Measurements from ENCODE around the gene PIGT.

The PIGT gene

GRCh38 chr20:45415822-45416637 lies at the start of gene PIGT:
TSS of gene PIGT (plus strand) at chr20:45416141. CDS start at chr20:45416157, 16 bp downstream.
- DNase-seq (ENCODE audit: low read depth in 2 of 2), result peak; percentile 39

GRCh38 chr20:45366192-45366591 lies 49.7 kb upstream of the PIGT start:
- no peak for DNase-seq (ENCODE audit: low read depth in 2 of 2)

GRCh38 chr20:45366631-45367030 lies 49.3 kb upstream of the PIGT start:
- no peak for DNase-seq (ENCODE audit: low read depth in 2 of 2)

DNA sequence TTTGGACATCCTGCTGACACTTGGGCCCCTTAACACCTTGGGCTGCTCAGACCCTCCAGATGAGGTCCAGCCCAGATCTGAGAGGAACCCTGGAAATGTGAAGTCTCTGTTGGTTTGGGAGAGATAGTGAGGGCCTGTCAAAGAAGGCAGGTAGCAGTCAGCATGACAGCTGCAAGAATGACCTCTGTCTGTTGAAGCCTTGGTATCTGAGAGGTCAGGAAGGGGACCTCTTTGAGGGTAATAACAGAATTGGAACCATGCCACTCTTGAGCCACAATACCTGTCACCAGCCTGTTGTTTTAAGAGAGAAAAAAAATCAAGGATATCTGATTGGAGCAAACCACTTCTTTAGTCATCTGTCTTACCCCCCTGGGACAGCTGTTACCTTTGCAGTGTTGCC lies 48.8 kb upstream of the PIGT start:
- DNase-seq (ENCODE audit: low read depth in 2 of 2), result no peak

DNA sequence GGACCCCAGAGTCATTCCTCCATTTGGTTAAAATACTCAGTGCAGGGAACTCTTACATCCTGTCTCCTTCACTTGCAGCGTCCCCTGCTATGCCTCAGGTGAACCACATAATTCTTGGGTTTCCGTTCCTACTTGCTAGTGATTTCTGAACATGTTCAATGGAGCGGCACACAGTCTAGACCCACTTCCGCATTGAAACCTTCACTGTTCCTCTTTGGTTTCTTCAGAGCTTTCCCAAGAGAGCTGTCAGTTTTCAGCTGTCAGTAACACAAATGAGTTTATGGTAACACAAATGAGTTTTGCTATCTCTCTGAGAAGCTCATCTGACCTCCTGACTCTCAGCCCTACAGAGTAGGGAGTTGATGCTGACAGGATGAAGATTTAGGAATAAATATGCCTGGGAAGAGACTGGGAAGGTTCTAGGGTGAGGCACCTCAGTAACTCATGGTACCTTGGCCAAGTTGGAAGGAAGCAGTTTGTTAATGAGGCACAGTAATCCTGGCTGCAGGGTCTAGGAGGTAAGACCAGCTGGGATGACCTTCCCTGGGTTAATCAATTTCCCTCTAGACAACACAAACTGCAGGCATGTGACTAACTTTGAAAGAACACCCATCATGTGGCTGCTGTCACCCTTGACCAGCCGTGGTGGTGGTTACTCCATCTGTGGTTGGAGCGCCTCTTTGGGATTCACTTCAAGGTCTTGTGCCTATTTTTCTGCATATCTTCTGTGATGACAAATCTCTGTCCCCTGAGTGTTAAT lies 47.5 kb upstream of the PIGT start:
- DNase-seq (ENCODE audit: low read depth in 2 of 2), result no peak

DNA sequence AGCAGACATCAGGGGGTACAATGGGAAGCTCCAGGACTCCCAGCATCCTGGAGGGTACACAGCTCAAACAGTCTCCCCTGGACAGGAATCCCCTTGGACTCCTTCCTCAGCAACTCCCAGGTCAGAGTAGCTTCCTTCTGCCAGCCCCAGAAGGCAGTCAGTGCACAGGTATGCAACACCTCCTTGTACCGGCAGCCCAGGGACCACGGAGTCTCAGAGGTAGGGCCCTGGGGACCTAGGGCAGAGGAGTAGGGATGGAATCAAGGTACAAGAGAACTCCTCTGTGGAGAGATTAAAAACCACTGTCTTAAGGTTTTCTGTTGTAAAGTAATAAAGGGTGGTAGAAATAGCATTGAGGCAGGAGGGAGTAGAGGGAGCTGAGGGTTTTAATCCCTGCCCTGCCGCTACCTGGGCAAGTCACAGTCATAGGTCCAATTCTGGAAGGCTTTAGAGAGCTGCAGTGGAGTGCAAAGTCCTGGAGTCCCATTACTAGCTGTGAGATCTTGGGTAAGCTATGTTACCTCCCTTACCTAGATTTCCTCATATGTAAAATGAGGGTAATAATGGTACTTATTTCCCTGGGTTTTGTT lies 45.3 kb upstream of the PIGT start:
- no peak for DNase-seq (ENCODE audit: low read depth in 2 of 2)

GRCh38 chr20:45372241-45372640 lies 43.7 kb upstream of the PIGT start:
- no peak for DNase-seq (ENCODE audit: low read depth in 2 of 2)

GRCh38 chr20:45372646-45373352 lies 43.1 kb upstream of the PIGT start:
- DNase-seq (ENCODE audit: low read depth in 2 of 2), result no peak

DNA sequence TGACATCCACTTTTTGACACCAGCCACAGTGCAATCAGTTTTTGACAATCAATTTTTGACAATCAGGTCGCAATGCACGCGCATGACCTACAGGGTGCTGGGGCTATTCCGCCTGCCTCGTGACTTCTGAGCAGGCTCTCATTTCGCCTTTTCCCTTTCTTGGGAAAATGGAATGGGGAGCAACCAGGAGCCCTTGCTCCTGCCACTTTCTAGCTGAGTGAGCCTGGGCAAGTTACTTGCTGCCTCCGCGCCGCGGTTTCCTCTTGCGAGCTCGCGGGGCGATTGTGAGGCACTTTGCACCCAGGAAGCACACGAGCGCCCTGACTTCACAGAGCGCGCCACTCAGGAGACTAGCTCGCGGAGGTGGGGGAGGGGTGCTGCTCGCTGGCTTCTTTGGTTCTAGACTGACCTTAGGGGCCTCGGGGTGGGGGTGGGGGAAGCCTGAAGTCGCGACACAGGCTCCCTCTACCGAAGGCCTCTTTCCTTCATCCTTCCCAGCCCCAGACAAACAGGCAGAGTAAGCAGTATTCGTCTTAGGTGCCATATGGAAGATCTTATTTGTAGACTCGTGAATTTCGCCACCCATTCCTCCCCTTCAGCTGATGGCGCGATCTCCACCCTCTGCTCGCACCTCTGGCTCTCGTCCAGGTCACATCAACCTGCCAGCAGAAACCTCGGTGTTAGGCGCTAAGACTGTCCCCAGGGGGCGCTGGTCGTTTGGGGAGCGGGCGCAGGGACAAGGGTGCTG lies 42.4 kb upstream of the PIGT start:
- DNase-seq (ENCODE audit: low read depth in 2 of 2), result peak; percentile 33 to 36

DNA sequence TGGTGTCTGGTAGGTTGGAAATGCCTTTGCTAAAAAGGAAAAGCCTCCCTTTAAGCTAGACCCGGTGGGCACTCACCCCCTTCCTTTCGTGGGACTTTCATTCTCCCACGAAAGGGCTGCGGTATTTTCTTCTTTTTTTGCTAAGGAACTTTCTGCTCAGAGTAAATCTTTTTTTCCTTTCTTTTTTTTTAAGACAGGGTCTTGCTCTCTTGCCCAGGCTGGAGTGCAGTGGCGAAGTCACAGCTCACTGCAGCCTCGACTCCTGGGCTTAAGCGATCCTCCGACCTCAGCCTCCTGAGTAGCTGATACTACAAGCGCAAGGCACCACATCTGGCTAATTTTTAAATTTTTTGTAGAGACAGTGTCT lies 41.9 kb upstream of the PIGT start:
- DNase-seq (ENCODE audit: low read depth in 2 of 2), result no peak

DNA sequence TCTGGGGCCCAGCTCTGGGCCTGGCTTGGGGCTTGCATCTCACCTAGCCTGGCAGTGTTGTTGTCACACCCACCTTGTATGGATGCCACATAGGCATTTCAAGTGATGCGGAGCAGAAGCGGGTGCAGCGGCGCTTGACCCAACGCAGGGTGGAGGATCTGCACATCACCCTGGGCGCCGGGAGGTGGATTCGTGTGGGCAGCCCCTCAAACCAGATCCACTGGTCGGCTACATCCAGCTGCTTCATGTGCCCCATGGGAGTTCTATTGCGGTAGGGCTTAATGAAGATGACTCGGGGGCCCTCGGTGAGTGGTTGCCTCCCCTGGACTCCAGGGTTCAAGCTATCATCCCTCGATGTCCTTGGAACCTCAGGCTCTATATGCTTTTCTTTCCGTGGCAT lies 41.0 kb upstream of the PIGT start:
- DNase-seq (ENCODE audit: low read depth in 2 of 2), result no peak

GRCh38 chr20:45377269-45377668 lies 38.7 kb upstream of the PIGT start:
- DNase-seq (ENCODE audit: low read depth in 2 of 2), result no peak

DNA sequence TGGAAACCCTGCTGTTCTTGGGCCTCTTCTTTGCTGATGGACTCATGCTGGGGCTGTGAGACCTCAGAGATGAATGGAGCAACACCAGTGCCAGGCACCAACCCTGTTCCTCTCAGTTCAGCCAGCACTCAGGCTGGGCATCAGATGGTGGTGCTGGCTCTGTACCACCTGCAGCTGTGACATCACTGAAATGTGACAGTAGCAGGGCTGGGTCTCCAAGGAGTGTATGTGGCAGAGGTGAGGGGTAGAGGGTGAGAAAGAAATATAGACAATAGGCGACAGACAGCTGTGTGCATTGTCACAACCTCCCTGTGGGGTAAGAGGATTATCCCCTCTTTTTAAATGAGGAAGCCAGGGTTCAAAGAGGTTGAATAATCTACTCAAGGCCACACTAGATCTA lies 37.8 kb upstream of the PIGT start, which contains the start of gene TP53TG5:
TSS of gene TP53TG5 (minus strand) at position 135 of the 400 bp plus-strand sequence. CDS start at position 46, 89 bp downstream.
- DNase-seq (ENCODE audit: low read depth in 2 of 2), result no peak

DNA sequence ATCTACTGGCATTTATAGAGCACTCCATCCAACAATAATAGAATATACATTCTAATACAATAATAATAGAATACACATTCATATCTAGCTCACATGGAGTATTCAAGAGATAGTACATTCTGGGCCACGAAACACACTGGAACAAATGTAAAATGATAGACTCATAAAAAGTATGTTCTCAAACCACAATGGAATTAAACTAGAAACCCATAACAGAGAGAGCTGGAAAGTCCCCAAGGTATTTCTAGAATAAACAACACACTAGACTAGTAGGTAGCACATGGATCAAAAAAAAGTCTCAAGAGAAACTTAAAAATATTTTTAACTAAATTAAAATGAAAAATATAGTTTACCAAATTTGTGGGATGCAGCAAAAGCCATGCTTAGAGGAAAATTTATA lies 28.7 kb upstream of the PIGT start:
- no peak for DNase-seq (ENCODE audit: low read depth in 2 of 2)

GRCh38 chr20:45390931-45391330 lies 25.0 kb upstream of the PIGT start:
- DNase-seq (ENCODE audit: low read depth in 2 of 2), result no peak

DNA sequence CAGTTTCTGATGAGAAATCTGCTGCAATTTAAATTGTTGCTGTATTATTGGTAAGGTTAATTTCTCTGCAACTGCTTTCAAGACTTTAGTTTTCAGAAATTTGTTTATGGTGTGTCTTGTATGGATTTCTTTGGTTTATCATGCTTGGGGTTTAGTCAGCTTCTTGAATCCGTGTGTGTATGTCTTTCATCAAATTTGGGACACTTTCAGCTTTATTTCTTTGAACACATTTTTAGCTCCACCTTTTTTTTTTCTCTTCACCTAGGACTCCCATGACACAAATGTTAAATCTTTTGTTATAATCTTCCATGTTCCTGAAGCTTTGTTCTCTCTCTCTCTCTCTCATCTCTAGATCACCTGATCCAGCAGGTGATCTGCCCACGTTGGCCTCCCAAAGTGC lies 24.4 kb upstream of the PIGT start:
- no peak for DNase-seq (ENCODE audit: low read depth in 2 of 2)

- no peak for DNase-seq (ENCODE audit: low read depth in 2 of 2)
These were observed 23.2 kb upstream of the PIGT start for GRCh38 chr20:45392733-45393132.

DNA sequence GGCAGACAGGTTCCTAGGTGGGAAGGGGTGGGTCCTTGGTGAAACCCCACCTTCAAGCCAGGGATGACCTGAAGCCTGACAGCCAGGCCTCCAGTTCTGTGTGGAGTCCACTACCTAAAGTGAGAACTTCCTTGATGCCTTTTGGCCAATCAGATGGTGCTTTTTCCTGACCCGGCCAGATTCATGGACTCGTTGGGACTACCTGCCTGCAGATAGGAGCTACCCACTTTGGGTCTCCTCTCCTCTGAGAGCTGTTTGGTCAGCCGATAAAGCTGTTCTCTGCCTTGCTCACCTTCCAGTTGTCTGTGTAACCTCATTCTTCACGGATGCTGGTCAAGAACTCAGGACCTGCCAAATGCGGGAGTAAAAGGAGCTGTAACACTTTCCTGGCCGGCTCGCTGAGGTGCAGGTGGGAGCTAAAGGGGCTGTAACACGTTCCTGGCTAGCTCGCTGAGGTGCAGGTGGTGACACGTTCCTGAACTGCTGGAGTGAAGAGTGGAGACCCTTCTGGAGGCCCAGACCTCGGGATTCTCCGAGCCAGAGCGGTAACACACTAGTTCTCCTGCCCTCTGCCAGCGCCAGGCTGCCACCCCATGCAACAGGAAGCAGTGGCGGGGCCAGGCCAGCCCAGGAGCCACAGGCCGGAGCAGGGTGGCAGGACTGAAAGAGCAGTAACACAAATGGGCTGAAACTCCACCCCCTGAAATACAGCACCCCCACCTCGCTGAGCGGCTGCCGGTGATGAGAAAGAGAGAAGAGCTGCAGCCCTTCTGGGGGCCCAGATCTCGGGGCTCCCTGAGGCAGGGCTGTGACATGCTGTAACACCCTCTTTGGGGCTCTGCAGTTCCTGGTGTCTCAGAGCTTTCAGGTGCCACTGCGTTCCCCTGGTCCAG lies 21.5 kb upstream of the PIGT start:
- no peak for DNase-seq (ENCODE audit: low read depth in 2 of 2)

- no peak for DNase-seq (ENCODE audit: low read depth in 2 of 2)
These were observed 20.9 kb upstream of the PIGT start for GRCh38 chr20:45395114-45395415.

GRCh38 chr20:45399018-45399417 lies 16.9 kb upstream of the PIGT start:
- no peak for DNase-seq (ENCODE audit: low read depth in 2 of 2)

Data from fibroblast of skin of left biceps (primary cell).